ENCODE results near the gene NRXN3. TPM values are rescaled to one million over a fixed set of nuclear protein-coding genes. Genes with fewer than 3 reads are reported as not detected.
"Not testable (repeated sequence)": the region's sequence is repeated elsewhere in the genome, so short reads cannot be mapped to it uniquely, and the experiment has no call there.

Gene NRXN3
- total RNA-seq, 2 donors from 2014 or later, result 1.3 to 2.3 TPM

- no peaks in the 10 kb centered on the region for H3K36me3 ChIP-seq (replicated peaks in 1 of 2; ENCODE audit: insufficient read depth in 1 of 2, low read depth in 2 of 2)
- no peak overlapping the region for H3K4me3 ChIP-seq
- ATAC-seq, result no peak
- WGBS, 2 donors, result 15 to 26% methylated on average over 3 of the region's 3 CpGs
- no peaks in the 10 kb centered on the region for H3K9me3 ChIP-seq
- peaks cover 11% of the 10 kb centered on the region for H3K4me1 ChIP-seq
- H3K27ac ChIP-seq, result no peak overlapping the region
- intact Hi-C loops (cut with DNase I), result no loop called here
- TF ChIP-seq CTCF (IDR thresholded peaks at IDR 0.05), result no peak
- no peak for TF ChIP-seq POLR2A (IDR thresholded peaks at IDR 0.05)
- DNase-seq, result no peak
- peaks cover 0 to 3% of the 10 kb centered on the region in 2 donors for H3K27me3 ChIP-seq
Observed at GRCh38 chr14:79764323-79764722, 1594.2 kb downstream of the NRXN3 start.

- ATAC-seq, result no peak
- Histone ChIP-seq H3K4me1 (peaks cover 6% of the 10 kb centered on the region), H3K27me3 (no peaks in the 10 kb centered on the region), H3K4me3 (no peak overlapping the region), H3K27ac (no peak overlapping the region), H3K36me3 (replicated peaks in 1 of 2; ENCODE audit: insufficient read depth in 1 of 2, low read depth in 2 of 2) (no peaks in the 10 kb centered on the region), H3K9me3 (no peaks in the 10 kb centered on the region)
- TF ChIP-seq POLR2A (IDR thresholded peaks at IDR 0.05) (no peak), CTCF (IDR thresholded peaks at IDR 0.05) (no peak)
- DNase-seq, result no peak
- 80 to 90% methylated on average over 2 of the region's 2 CpGs for WGBS, 2 donors
- intact Hi-C loops (cut with DNase I), result no loop called here
Observed at GRCh38 chr14:79766511-79766910, 1596.3 kb downstream of the NRXN3 start.

GRCh38 chr14:79767251-79767650, 1597.1 kb downstream of the NRXN3 start:
- H3K36me3 ChIP-seq (replicated peaks in 1 of 2; ENCODE audit: insufficient read depth in 1 of 2, low read depth in 2 of 2), result no peaks in the 10 kb centered on the region
- no peak for ATAC-seq
- peaks cover 6% of the 10 kb centered on the region for H3K4me1 ChIP-seq
- intact Hi-C loops (cut with DNase I), result no loop called here
- no peak overlapping the region for H3K27ac ChIP-seq
- no peak overlapping the region for H3K4me3 ChIP-seq
- TF ChIP-seq POLR2A (IDR thresholded peaks at IDR 0.05), result no peak
- TF ChIP-seq CTCF (IDR thresholded peaks at IDR 0.05), result no peak
- no peak for DNase-seq
- no peaks in the 10 kb centered on the region for H3K9me3 ChIP-seq
- 75 to 83% methylated on average over 1 of the region's 1 CpG for WGBS, 2 donors
- no peaks in the 10 kb centered on the region for H3K27me3 ChIP-seq

GRCh38 chr14:79767721-79768120, 1597.5 kb downstream of the NRXN3 start:
- H3K27ac ChIP-seq; H3K9me3 ChIP-seq; intact Hi-C loops (cut with DNase I); H3K27me3 ChIP-seq; H3K4me1 ChIP-seq; H3K4me3 ChIP-seq; ATAC-seq; DNase-seq; H3K36me3 ChIP-seq (replicated peaks in 1 of 2; ENCODE audit: insufficient read depth in 1 of 2, low read depth in 2 of 2): not testable (repeated sequence)
- WGBS, 2 donors, result 94 to 97% methylated on average over 14 of the region's 14 CpGs

- intact Hi-C loops (cut with DNase I), result no loop called here
- DNase-seq, result no peak
- Histone ChIP-seq H3K27ac (no peak overlapping the region), H3K4me3 (no peak overlapping the region), H3K9me3 (no peaks in the 10 kb centered on the region), H3K36me3 (replicated peaks in 1 of 2; ENCODE audit: insufficient read depth in 1 of 2, low read depth in 2 of 2) (no peaks in the 10 kb centered on the region), H3K4me1 (peaks cover 10% of the 10 kb centered on the region), H3K27me3 (no peaks in the 10 kb centered on the region)
- TF ChIP-seq POLR2A (IDR thresholded peaks at IDR 0.05) (no peak), CTCF (IDR thresholded peaks at IDR 0.05) (no peak)
- ATAC-seq, result no peak
- 43 to 82% methylated on average over 2 of the region's 2 CpGs for whole genome bisulfite sequencing, 2 donors
Observed at GRCh38 chr14:79781882-79782281, 1611.7 kb downstream of the NRXN3 start.

Data from body of pancreas (tissue), 4 donors.